Activated CD8-positive, alpha-beta T cell treated with anti-CD3 and anti-CD28 coated beads for 36 hours (primary cell): Measurements from ENCODE around the gene NOPCHAP1. TPM values are rescaled to one million over a fixed set of nuclear protein-coding genes. Genes with fewer than 3 reads are reported as not detected.

ENCODE experiments used
- ATAC-seq: fragments of 200-7000 bp; cut with Tn5 transposase; one replicate; pipeline ENCODE4 v1.10.0; 2021; ENCODE audit warnings: mild to moderate bottlenecking, moderate library complexity
- CTCF ChIA-PET: fragments of 350-600 bp; sonication (Branson Sonifier 250); formaldehyde crosslinking; loops from one replicate; lab custom pipeline; 2021; ENCODE audit warnings: antibody characterized with exemption; lab: Charles Lee
- POLR2A ChIA-PET: fragments of 350-600 bp; sonication (Branson Sonifier 250); formaldehyde crosslinking; loops from one replicate; lab custom pipeline; 2021; ENCODE audit warnings: antibody characterized with exemption; lab: Charles Lee
- DNase-seq: peaks from one replicate; pipeline ENCODE4 v3.0.0-alpha.2; 2020
- H3K27ac Mint-ChIP-seq: one replicate; pipeline ENCODE4 v1.8.0; 2021; ENCODE audit warnings: mild to moderate bottlenecking, mixed read lengths
- H3K27me3 Mint-ChIP-seq: one replicate; pipeline ENCODE4 v1.8.0; 2021; ENCODE audit warnings: mixed read lengths
- H3K36me3 Mint-ChIP-seq: one replicate; pipeline ENCODE4 v1.8.0; 2021; ENCODE audit warnings: low read depth, mixed read lengths
- H3K4me1 Mint-ChIP-seq: one replicate; pipeline ENCODE4 v1.8.0; 2021; ENCODE audit warnings: low read depth, mixed read lengths
- H3K4me3 Mint-ChIP-seq: one replicate; pipeline ENCODE4 v1.8.0; 2021; ENCODE audit warnings: mild to moderate bottlenecking, moderate library complexity, mixed read lengths
- H3K9me3 Mint-ChIP-seq: one replicate; pipeline ENCODE4 v1.8.0; 2021; ENCODE audit warnings: mixed read lengths
- CTCF ChIP-seq: fragments of 200-600 bp; IDR thresholded peaks from one replicate; pipeline ENCODE4 v1.8.0; 2022; ENCODE audit warnings: antibody characterized with exemption, mild to moderate bottlenecking
- intact Hi-C: fragments of 100-400 bp; cut with micrococcal nuclease; formaldehyde crosslinking; loops from one replicate; pipeline ENCODE4 v1.10.0; 2022
- total RNA-seq, 2 experiments: library from RNA; stranded (reverse); gene quantifications; one replicate each; pipeline ENCODE4 v1.2.3, GENCODE V29; 2021

The NOPCHAP1 gene
- total RNA-seq, 2 experiments from 2014 or later: 39.4 to 42.0 TPM

GRCh38 chr12:104963757-104964156 lies 22.4 kb upstream of the NOPCHAP1 start:
- TF ChIP-seq CTCF: no peak
- intact Hi-C loops: no loop called here
- no peak overlapping the region for H3K27ac Mint-ChIP-seq
- ChIA-PET CTCF (no interaction called here), POLR2A (no interaction called here)
- H3K9me3 Mint-ChIP-seq: no peaks in the 10 kb centered on the region
- H3K36me3 Mint-ChIP-seq: no peaks in the 10 kb centered on the region
- peaks cover 12% of the 10 kb centered on the region for H3K27me3 Mint-ChIP-seq
- H3K4me3 Mint-ChIP-seq: no peak overlapping the region
- ATAC-seq (no peak), DNase-seq (no peak)
- peaks cover 14% of the 10 kb centered on the region for H3K4me1 Mint-ChIP-seq

DNA sequence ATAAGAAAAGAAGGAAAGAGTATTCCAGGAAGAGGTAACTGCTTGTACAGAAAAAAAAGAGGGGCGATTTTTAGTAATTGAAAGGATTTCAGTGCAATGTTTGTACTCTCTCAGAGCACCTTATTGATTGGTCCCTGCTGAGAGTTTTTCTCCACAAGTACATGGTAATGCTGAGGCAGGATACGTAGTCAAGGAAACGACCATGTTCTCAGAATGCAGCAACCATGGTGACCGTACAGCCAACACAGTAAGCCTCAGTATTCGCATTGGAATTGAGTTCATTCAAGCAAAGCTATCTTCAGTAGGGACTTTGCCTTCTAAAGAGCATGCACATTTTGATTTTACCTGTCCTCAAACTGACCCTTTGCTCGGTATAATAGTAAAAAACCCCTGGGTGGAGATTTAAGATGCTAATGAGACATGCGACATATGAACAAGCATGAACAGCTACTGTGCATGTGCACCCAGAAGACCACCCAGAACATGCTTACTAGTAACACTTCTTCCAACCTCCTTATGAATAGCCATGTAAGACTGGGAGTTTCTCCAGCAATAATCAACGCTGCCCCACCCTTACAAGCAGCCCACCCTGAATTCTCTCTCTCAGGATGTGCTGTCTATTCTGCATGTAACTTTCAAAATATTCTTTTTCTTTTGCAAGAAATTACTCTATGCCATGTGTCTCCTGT lies 21.8 kb upstream of the NOPCHAP1 start:
- peaks cover 12% of the 10 kb centered on the region for H3K27me3 Mint-ChIP-seq
- peaks cover 8% of the 10 kb centered on the region for H3K4me1 Mint-ChIP-seq
- ATAC-seq (no peak), DNase-seq (no peak)
- H3K4me3 Mint-ChIP-seq: no peak overlapping the region
- ChIA-PET CTCF (no interaction called here), POLR2A (no interaction called here)
- H3K27ac Mint-ChIP-seq: no peak overlapping the region
- intact Hi-C loops: no loop called here
- no peaks in the 10 kb centered on the region for H3K9me3 Mint-ChIP-seq
- no peak for TF ChIP-seq CTCF
- H3K36me3 Mint-ChIP-seq: no peaks in the 10 kb centered on the region

- POLR2A ChIA-PET: no interaction called here
- CTCF ChIA-PET: no interaction called here
- peaks cover 4% of the 10 kb centered on the region for H3K4me1 Mint-ChIP-seq
These were observed 21.3 kb upstream of the NOPCHAP1 start for GRCh38 chr12:104964856-104965205.

DNA sequence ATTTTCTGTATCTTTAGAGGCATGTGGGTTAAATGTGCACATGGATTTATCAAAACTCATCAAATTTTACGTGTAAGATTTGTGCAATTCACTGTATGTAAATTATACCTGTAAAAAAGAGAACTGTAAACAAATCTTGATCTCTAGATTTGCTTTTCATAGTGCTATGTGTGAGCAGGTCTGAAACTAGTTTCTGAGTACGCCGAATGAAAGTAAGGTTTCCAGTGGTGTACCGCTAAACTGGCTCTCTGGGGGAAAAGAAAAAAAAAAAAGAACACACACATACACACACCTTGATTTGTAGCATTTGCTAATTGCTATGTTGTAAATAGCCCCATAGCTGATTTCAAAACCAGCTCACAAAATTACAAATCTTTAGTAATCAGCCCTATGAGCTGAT lies 19.4 kb upstream of the NOPCHAP1 start:
- TF ChIP-seq CTCF: no peak
- no peaks in the 10 kb centered on the region for H3K9me3 Mint-ChIP-seq
- no peak overlapping the region for H3K4me3 Mint-ChIP-seq
- ATAC-seq: no peak
- no peaks in the 10 kb centered on the region for H3K4me1 Mint-ChIP-seq
- intact Hi-C loops: no loop called here
- CTCF ChIA-PET: interaction anchor here (1.8 kb wide), 1 partner anchor 8 kb away, joined by 6 read pairs; the partner anchor contains the start of gene SLC41A2
- DNase-seq: no peak
- H3K27ac Mint-ChIP-seq: no peak overlapping the region
- no peaks in the 10 kb centered on the region for H3K36me3 Mint-ChIP-seq
- H3K27me3 Mint-ChIP-seq: peaks cover 9% of the 10 kb centered on the region
- POLR2A ChIA-PET: interaction anchor here (1.0 kb wide), 1 partner anchor 172 kb away, joined by 3 read pairs; no protein-coding TSS in a partner anchor

More at GRCh38 chr12:104964856-104965205, 21.3 kb upstream of the NOPCHAP1 start:
- DNase-seq: no peak
- Mint-ChIP-seq H3K4me3 (no peak overlapping the region), H3K9me3 (no peaks in the 10 kb centered on the region), H3K36me3 (no peaks in the 10 kb centered on the region), H3K27ac (no peak overlapping the region), H3K27me3 (peaks cover 12% of the 10 kb centered on the region)
- TF ChIP-seq CTCF: no peak
- intact Hi-C loops: no loop called here
- no peak for ATAC-seq

GRCh38 chr12:104969343-104969742 lies 16.8 kb upstream of the NOPCHAP1 start:
- Mint-ChIP-seq H3K36me3 (no peaks in the 10 kb centered on the region), H3K27me3 (peaks cover 4% of the 10 kb centered on the region), H3K4me3 (no peak overlapping the region), H3K9me3 (no peaks in the 10 kb centered on the region), H3K4me1 (no peaks in the 10 kb centered on the region), H3K27ac (no peak overlapping the region)
- no peak for ATAC-seq
- intact Hi-C loops: no loop called here
- TF ChIP-seq CTCF: no peak
- POLR2A ChIA-PET: no interaction called here
- CTCF ChIA-PET: no interaction called here
- no peak for DNase-seq
